Retina (tissue), 1 donor: Measurements from ENCODE around the gene LAMA2.

Experiments
- DNase-seq: peaks from one replicate; pipeline ENCODE4 v3.0.0-alpha.2; 2016

LAMA2 gene

GRCh38 chr6:129236001-129236517 lies 353.1 kb downstream of the LAMA2 start:
- no peak for DNase-seq

- no peak for DNase-seq
Measured at GRCh38 chr6:129238991-129239390, 356.1 kb downstream of the LAMA2 start.

- no peak for DNase-seq
Measured at GRCh38 chr6:129239825-129240491, 357.0 kb downstream of the LAMA2 start.

GRCh38 chr6:129240492-129240853 lies 357.5 kb downstream of the LAMA2 start:
- no peak for DNase-seq

GRCh38 chr6:129242546-129242945 lies 359.6 kb downstream of the LAMA2 start:
- DNase-seq, result no peak

- no peak for DNase-seq
Measured at GRCh38 chr6:129243377-129243776, 360.4 kb downstream of the LAMA2 start.

- DNase-seq, result peak; percentile 28
Measured at GRCh38 chr6:129248946-129249345, 366.0 kb downstream of the LAMA2 start.

- DNase-seq, result peak; percentile 66
Measured at GRCh38 chr6:129251669-129252376, 368.9 kb downstream of the LAMA2 start.

GRCh38 chr6:129252377-129253071 lies 369.6 kb downstream of the LAMA2 start:
- DNase-seq, result no peak

- DNase-seq, result no peak
Measured at GRCh38 chr6:129253242-129253641, 370.3 kb downstream of the LAMA2 start.

GRCh38 chr6:129253727-129254126 lies 370.8 kb downstream of the LAMA2 start:
- DNase-seq, result no peak

- no peak for DNase-seq
Measured at GRCh38 chr6:129257196-129257595, 374.3 kb downstream of the LAMA2 start.

- no peak for DNase-seq
Measured at GRCh38 chr6:129262661-129263060, 379.7 kb downstream of the LAMA2 start.

GRCh38 chr6:129263176-129263575 lies 380.2 kb downstream of the LAMA2 start:
- DNase-seq, result no peak

- DNase-seq, result no peak
Measured at GRCh38 chr6:129264480-129265045, 381.6 kb downstream of the LAMA2 start.

- DNase-seq, result peak; percentile 50
Measured at GRCh38 chr6:129267028-129267427, 384.1 kb downstream of the LAMA2 start.

- no peak for DNase-seq
Measured at GRCh38 chr6:129269076-129269475, 386.1 kb downstream of the LAMA2 start.

GRCh38 chr6:129269891-129270290 lies 387.0 kb downstream of the LAMA2 start:
- no peak for DNase-seq

GRCh38 chr6:129270450-129270849 lies 387.5 kb downstream of the LAMA2 start:
- no peak for DNase-seq

GRCh38 chr6:129273161-129273560 lies 390.2 kb downstream of the LAMA2 start:
- DNase-seq, result no peak

- no peak for DNase-seq
Measured at GRCh38 chr6:129276461-129276860, 393.5 kb downstream of the LAMA2 start.

- DNase-seq, result no peak
Measured at GRCh38 chr6:129276986-129277385, 394.0 kb downstream of the LAMA2 start.
